ENCODE measurements around the gene STK17B. TPM values are rescaled to one million over a fixed set of nuclear protein-coding genes. Genes with fewer than 3 reads are reported as not detected.

The STK17B gene
- total RNA-seq, 1 experiment from 2014 or later: 16.9 TPM

- ChIA-PET POLR2A (no interaction called here), RAD21 (ENCODE audit: low non-redundant PET in 1 of 2, low total read pairs in 2 of 2, uncharacterized antibody in 2 of 2, unreplicated experiment in 2 of 2) (no interaction called here), CTCF (no interaction called here)
- H3K36me3 ChIP-seq (ENCODE audit: control insufficient read depth in 1 of 2, insufficient read depth in 2 of 2, low read length in 2 of 2): no peaks in the 10 kb centered on the region
- no peak overlapping the region for H3K4me2 ChIP-seq (ENCODE audit: low read length)
- H3K9ac ChIP-seq (ENCODE audit: low read length): no peak overlapping the region
- H3K4me1 ChIP-seq (ENCODE audit: control insufficient read depth in 1 of 2, insufficient read depth in 2 of 2, low read length in 2 of 2): no peaks in the 10 kb centered on the region
- no peak overlapping the region for H3K27ac ChIP-seq (ENCODE audit: low read depth, low read length)
- H3K79me2 ChIP-seq (ENCODE audit: insufficient read depth, low read length): no peaks in the 10 kb centered on the region
- H2AFZ ChIP-seq (ENCODE audit: low read depth, low read length, poor library complexity, severe bottlenecking): no peak overlapping the region
- no TSS peak for BruUV-seq (replicated peaks)
- ATAC-seq: no peak
- no peak overlapping the region for H3K4me3 ChIP-seq (replicated peaks in 1 of 2; ENCODE audit: low read depth in 1 of 2, low read length in 2 of 2)
- H4K20me1 ChIP-seq (ENCODE audit: insufficient read depth): no peaks in the 10 kb centered on the region
- H3K9me2 ChIP-seq (ENCODE audit: insufficient read depth): no peaks in the 10 kb centered on the region; the same call in 1 of the 2 replicates
- intact Hi-C loops (cut with micrococcal nuclease): no loop called here
- no peak for DNase-seq (ENCODE audit: low read depth, low spot score)
- no peaks in the 10 kb centered on the region for H3K9me3 ChIP-seq (ENCODE audit: control insufficient read depth in 1 of 2, insufficient read depth in 1 of 2, low read depth in 1 of 2, low read length in 2 of 2)
- H3K27me3 ChIP-seq (ENCODE audit: insufficient read depth, low read length): no peaks in the 10 kb centered on the region
- TF ChIP-seq YY1 (IDR thresholded peaks at IDR 0.05; ENCODE audit: extremely low read depth, insufficient replicate concordance, low read depth, low read length) (no peak), ZFX (IDR thresholded peaks at IDR 0.05) (no peak), ZNF274 (IDR thresholded peaks at IDR 0.05; ENCODE audit: low read depth, low read length) (no peak), EZH2 (IDR thresholded peaks at IDR 0.05) (no peak), TCF7L2 (IDR thresholded peaks at IDR 0.05; ENCODE audit: borderline replicate concordance, extremely low read depth, insufficient read depth, insufficient read length) (no peak), JUND (IDR thresholded peaks at IDR 0.05) (no peak), POLR2A (IDR thresholded peaks at IDR 0.05; ENCODE audit: borderline replicate concordance, extremely low read depth, insufficient read depth, insufficient read length) (no peak), CBX3 (IDR thresholded peaks at IDR 0.05; ENCODE audit: low read depth) (no peak), EGR1 (IDR thresholded peaks at IDR 0.05; ENCODE audit: low read depth) (no peak), ELF1 (IDR thresholded peaks at IDR 0.05; ENCODE audit: borderline replicate concordance, low read depth) (no peak), EZH2phosphoT487 (IDR thresholded peaks at IDR 0.05; ENCODE audit: borderline replicate concordance) (no peak), FOSL1 (IDR thresholded peaks at IDR 0.05; ENCODE audit: low read depth) (no peak), POLR2AphosphoS5 (IDR thresholded peaks at IDR 0.05; ENCODE audit: low read depth, low read length) (no peak)
- TF ChIP-seq, protein P1, sequence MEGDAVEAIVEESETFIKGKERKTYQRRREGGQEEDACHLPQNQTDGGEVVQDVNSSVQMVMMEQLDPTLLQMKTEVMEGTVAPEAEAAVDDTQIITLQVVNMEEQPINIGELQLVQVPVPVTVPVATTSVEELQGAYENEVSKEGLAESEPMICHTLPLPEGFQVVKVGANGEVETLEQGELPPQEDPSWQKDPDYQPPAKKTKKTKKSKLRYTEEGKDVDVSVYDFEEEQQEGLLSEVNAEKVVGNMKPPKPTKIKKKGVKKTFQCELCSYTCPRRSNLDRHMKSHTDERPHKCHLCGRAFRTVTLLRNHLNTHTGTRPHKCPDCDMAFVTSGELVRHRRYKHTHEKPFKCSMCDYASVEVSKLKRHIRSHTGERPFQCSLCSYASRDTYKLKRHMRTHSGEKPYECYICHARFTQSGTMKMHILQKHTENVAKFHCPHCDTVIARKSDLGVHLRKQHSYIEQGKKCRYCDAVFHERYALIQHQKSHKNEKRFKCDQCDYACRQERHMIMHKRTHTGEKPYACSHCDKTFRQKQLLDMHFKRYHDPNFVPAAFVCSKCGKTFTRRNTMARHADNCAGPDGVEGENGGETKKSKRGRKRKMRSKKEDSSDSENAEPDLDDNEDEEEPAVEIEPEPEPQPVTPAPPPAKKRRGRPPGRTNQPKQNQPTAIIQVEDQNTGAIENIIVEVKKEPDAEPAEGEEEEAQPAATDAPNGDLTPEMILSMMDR (IDR thresholded peaks at IDR 0.05 in 2 of 3, conservative IDR thresholded peaks at IDR 0.05 in 1 of 3; ENCODE audit: borderline replicate concordance in 1 of 3, insufficient read depth in 1 of 3, low read depth in 2 of 3, low read length in 2 of 3): no peak
Observed at GRCh38 chr2:196191541-196191940, 20.2 kb upstream of the STK17B start.

All from HCT116 (cell line).